Measurements from ENCODE around the gene TRAPPC3L. TPM values are rescaled to one million over a fixed set of nuclear protein-coding genes. Genes with fewer than 3 reads are reported as not detected.

Gene TRAPPC3L
- total and polyA plus RNA-seq, 12 donors = 0.03 to 0.26 (median 0.22) TPM; not detected in 4

DNA sequence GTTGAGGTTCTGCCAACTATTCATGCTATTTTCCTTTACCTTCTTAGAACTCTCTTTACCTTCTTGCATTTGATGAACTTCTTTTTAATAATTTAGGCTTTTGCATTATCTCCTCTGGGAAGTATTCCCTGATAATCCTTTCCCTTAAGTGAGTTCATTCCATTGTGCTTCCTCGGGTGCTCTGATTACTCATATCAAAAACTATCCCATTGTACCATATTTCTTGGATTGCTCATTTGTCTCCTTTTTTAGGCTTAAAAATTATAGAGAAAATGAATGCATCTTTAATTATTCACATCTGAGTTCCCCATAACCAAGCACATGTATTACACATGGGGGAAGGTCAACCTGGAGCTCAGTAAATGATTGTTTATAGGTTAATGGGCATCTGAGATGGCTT lies 10.6 kb upstream of the TRAPPC3L start:
- 63 to 68% methylated on average over 1 of the region's 1 CpG for WGBS, 2 donors
- no peak for DNase-seq
- no peaks in the 10 kb centered on the region for H3K36me3 ChIP-seq
- intact Hi-C loops (cut with DNase I) = no loop called here
- TF ChIP-seq CTCF (IDR thresholded peaks at IDR 0.05) = no peak
- peaks cover 0 to 8% (median 0%) of the 10 kb centered on the region in 7 donors for H3K27me3 ChIP-seq
- no peak overlapping the region for H3K27ac ChIP-seq
- H3K4me3 ChIP-seq = no peak overlapping the region
- H3K9me3 ChIP-seq = no peaks in the 10 kb centered on the region
- no peak for ATAC-seq
- H3K4me1 ChIP-seq = peaks cover 0 to 12% (median 5%) of the 10 kb centered on the region in 9 donors

DNA sequence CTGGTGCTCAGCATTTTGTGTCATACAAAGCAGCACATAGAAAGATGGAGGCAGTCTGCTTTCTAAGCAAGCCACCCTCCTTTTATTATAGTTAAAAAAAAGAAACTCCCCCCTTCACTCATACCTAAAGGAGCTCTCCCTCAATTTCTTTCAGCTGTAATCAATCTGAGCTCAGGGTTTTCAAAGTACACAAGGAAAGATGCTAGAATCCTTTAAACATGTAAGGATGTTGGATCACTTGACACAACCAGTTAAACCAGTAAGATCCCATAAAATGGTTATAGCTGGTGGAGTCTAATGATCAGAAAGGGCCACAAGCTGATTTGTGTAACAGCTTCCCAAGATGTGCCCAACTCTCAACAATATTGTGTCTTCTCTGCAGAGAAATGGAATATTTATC lies 8.0 kb upstream of the TRAPPC3L start, which contains the start of gene CALHM4:
TSS of gene CALHM4 (plus strand) at position 301 of the 400 bp plus-strand sequence. CDS start at position 344, 43 bp downstream.
- no peak within 1 kb of the TSS for H3K27ac ChIP-seq
- TF ChIP-seq CTCF (IDR thresholded peaks at IDR 0.05) = no peak
- H3K27me3 ChIP-seq = peaks cover 0 to 8% (median 0%) of the 10 kb centered on the region in 7 donors
- peaks cover 0 to 12% (median 5%) of the 10 kb centered on the region in 9 donors for H3K4me1 ChIP-seq
- H3K9me3 ChIP-seq = no peaks in the 10 kb centered on the region
- no peak within 1 kb of the TSS for H3K4me3 ChIP-seq
- no peak for DNase-seq
- no peak for ATAC-seq
- H3K36me3 ChIP-seq = no peaks in the 10 kb centered on the region
- intact Hi-C loops (cut with DNase I) = no loop called here

DNA sequence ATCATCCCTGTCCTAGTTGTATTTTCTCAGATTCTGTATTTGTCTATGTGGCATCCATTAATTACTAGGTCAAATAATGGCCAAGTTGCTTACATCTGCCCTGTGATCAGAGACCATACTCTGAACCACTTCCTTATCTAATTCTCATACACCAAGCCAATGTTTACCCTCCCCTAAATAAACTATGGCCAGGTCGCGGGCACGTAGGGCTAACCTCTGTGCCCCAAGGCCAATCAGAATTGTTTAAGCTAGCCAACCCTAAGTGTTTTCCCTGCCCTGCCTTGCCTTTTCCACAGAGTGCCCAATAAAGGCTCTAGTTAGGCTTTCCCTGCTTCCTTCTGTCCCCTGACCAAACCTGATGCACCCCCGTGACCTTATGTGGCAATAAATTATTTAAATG lies 5.3 kb upstream of the TRAPPC3L start:
- H3K4me3 ChIP-seq = no peak overlapping the region
- ATAC-seq (no peak), DNase-seq (no peak)
- intact Hi-C loops (cut with DNase I) = no loop called here
- no peak for TF ChIP-seq CTCF (IDR thresholded peaks at IDR 0.05)
- H3K4me1 ChIP-seq = no peaks in the 10 kb centered on the region
- H3K9me3 ChIP-seq = no peaks in the 10 kb centered on the region
- WGBS, 2 donors = 71% methylated on average over 4 of the region's 4 CpGs
- no peak overlapping the region for H3K27ac ChIP-seq
- peaks cover 0 to 8% (median 0%) of the 10 kb centered on the region in 7 donors for H3K27me3 ChIP-seq
- H3K36me3 ChIP-seq = no peaks in the 10 kb centered on the region

- no peaks in the 10 kb centered on the region for H3K36me3 ChIP-seq
- H3K27me3 ChIP-seq = peaks cover 0 to 8% (median 0%) of the 10 kb centered on the region in 7 donors
- H3K4me1 ChIP-seq = no peaks in the 10 kb centered on the region
- DNase-seq (no peak), ATAC-seq (no peak)
- no peak for TF ChIP-seq CTCF (IDR thresholded peaks at IDR 0.05)
- WGBS, 2 donors = 89 to 90% methylated on average over 6 of the region's 6 CpGs
- H3K27ac ChIP-seq = no peak overlapping the region
- H3K4me3 ChIP-seq = no peak overlapping the region
- no peaks in the 10 kb centered on the region for H3K9me3 ChIP-seq
- intact Hi-C loops (cut with DNase I) = no loop called here
These were observed 1.9 kb upstream of the TRAPPC3L start for GRCh38 chr6:116547358-116547757.

Measured in heart right ventricle (tissue), 16 donors.